Kidney capillary endothelial cell (primary cell): ENCODE data around the gene MAPRE2.

Experiments used
- DNase-seq: peaks from one replicate; pipeline ENCODE4 v3.0.0-alpha.2; 2018; ENCODE audit warnings: low spot score

MAPRE2 gene

GRCh38 chr18:35040988-35041814 lies at the start of gene MAPRE2:
TSS of gene MAPRE2 (plus strand) at chr18:35041413. CDS start at chr18:35041540, 127 bp downstream.
- peak; percentile 94 for DNase-seq

GRCh38 chr18:34991561-34991960 lies 49.7 kb upstream of the MAPRE2 start:
- no peak for DNase-seq

- no peak for DNase-seq
Measured at GRCh38 chr18:34993289-34993688, 47.9 kb upstream of the MAPRE2 start.

- DNase-seq, result no peak
Measured at GRCh38 chr18:34995746-34996145, 45.5 kb upstream of the MAPRE2 start.

GRCh38 chr18:34998661-34999060 lies 42.6 kb upstream of the MAPRE2 start:
- no peak for DNase-seq

GRCh38 chr18:34999756-35000289 lies 41.4 kb upstream of the MAPRE2 start:
- no peak for DNase-seq

GRCh38 chr18:35000457-35000856 lies 40.8 kb upstream of the MAPRE2 start:
- DNase-seq, result no peak

GRCh38 chr18:35002120-35002519 lies 39.1 kb upstream of the MAPRE2 start:
- DNase-seq, result no peak

- DNase-seq, result peak; percentile 60
Measured at GRCh38 chr18:35005963-35006577, 35.1 kb upstream of the MAPRE2 start.

- DNase-seq, result no peak
Measured at GRCh38 chr18:35010156-35010555, 31.1 kb upstream of the MAPRE2 start.

GRCh38 chr18:35010993-35011392 lies 30.2 kb upstream of the MAPRE2 start:
- no peak for DNase-seq

- DNase-seq, result no peak
Measured at GRCh38 chr18:35019933-35020332, 21.3 kb upstream of the MAPRE2 start.

- DNase-seq, result no peak
Measured at GRCh38 chr18:35022426-35023001, 18.7 kb upstream of the MAPRE2 start.

GRCh38 chr18:35024196-35024595 lies 17.0 kb upstream of the MAPRE2 start:
- DNase-seq, result no peak

GRCh38 chr18:35024965-35025364 lies 16.2 kb upstream of the MAPRE2 start:
- no peak for DNase-seq

- DNase-seq, result no peak
Measured at GRCh38 chr18:35026407-35027061, 14.7 kb upstream of the MAPRE2 start.

- DNase-seq, result no peak
Measured at GRCh38 chr18:35027206-35027605, 14.0 kb upstream of the MAPRE2 start.

GRCh38 chr18:35028536-35028935 lies 12.7 kb upstream of the MAPRE2 start:
- no peak for DNase-seq

- DNase-seq, result no peak
Measured at GRCh38 chr18:35029103-35029502, 12.1 kb upstream of the MAPRE2 start.

GRCh38 chr18:35029770-35030169 lies 11.4 kb upstream of the MAPRE2 start:
- DNase-seq, result no peak

GRCh38 chr18:35030277-35030989 lies 10.8 kb upstream of the MAPRE2 start:
- no peak for DNase-seq

GRCh38 chr18:35032113-35032512 lies 9.1 kb upstream of the MAPRE2 start:
- DNase-seq, result no peak
